K562 (cell line): Measurements from ENCODE around the gene SHANK1. TPM values are rescaled to one million over a fixed set of nuclear protein-coding genes. Genes with fewer than 3 reads are reported as not detected.
A peak's percentile ranks its signal among the peaks of the same experiment; 100 is the strongest.

Experiments used
- CHD7 ChIP-seq: fragments of 200-600 bp; sonication (generic); IDR thresholded peaks from one replicate; pipeline ENCODE4 v1.6.1; 2012; ENCODE audit warnings: mild to moderate bottlenecking, low read depth, low read length, inconsistent platforms
- DIDO1 ChIP-seq: fragments of 450-650 bp; IDR thresholded peaks from 2 replicates; pipeline ENCODE4 v1.6.1; 2016; ENCODE audit warnings: low read depth, missing biosample characterization, missing genetic modification characterization
- ETV6 ChIP-seq, 3 experiments: fragments of 150-350 bp in 1 of 3; sonication (generic) in 1 of 3; formaldehyde crosslinking in 1 of 3; IDR thresholded peaks; 2 replicates each; pipeline versions ENCODE4 v1.6.1 to v1.8.0; 2014 to 2022; ENCODE audit warnings: borderline replicate concordance in 2 of 3, low read depth in 2 of 3, antibody characterized with exemption in 1 of 3, low read length in 1 of 3, mild to moderate bottlenecking in 1 of 3, missing genetic modification reagents in 1 of 3
- NR1H2 ChIP-seq: sonication (generic); formaldehyde crosslinking; IDR thresholded peaks from 2 replicates; pipeline ENCODE4 v1.4.0; 2020; ENCODE audit warnings: mild to moderate bottlenecking, missing genetic modification reagents
- PHF8 ChIP-seq: fragments of 200-600 bp; sonication (generic); IDR thresholded peaks from 2 replicates; pipeline ENCODE4 v1.6.1; 2012; ENCODE audit warnings: mixed run types, mild to moderate bottlenecking, inconsistent platforms, low read length, moderate library complexity, borderline replicate concordance
- SLC30A9 ChIP-seq: fragments of 250-450 bp; sonication (Bioruptor Pico); IDR thresholded peaks from 2 replicates; pipeline ENCODE4 v1.8.0; 2022; ENCODE audit warnings: mild to moderate bottlenecking, moderate library complexity
- SMARCE1 ChIP-seq: fragments of 450-650 bp; IDR thresholded peaks from 2 replicates; pipeline ENCODE4 v1.7.1; 2016; ENCODE audit warnings: mild to moderate bottlenecking
- SRF ChIP-seq, 2 experiments: fragments of 250-450, 450-650 bp in 1 of 2; sonication (Bioruptor Pico) in 1 of 2; sonication (generic) in 1 of 2; formaldehyde crosslinking; IDR thresholded peaks; 2 replicates each; pipeline versions ENCODE4 v1.5.0 to v1.5.1; 2020 to 2022; ENCODE audit warnings: mild to moderate bottlenecking in 1 of 2, missing genetic modification reagents in 1 of 2
- ZBTB12 ChIP-seq: fragments of 250-450 bp; sonication (Bioruptor Pico); IDR thresholded peaks from 2 replicates; pipeline ENCODE4 v1.4.0; 2020
- ZNF282 ChIP-seq: sonication (generic); formaldehyde crosslinking; IDR thresholded peaks from 2 replicates; pipeline ENCODE4 v1.8.1; 2023; ENCODE audit warnings: missing genetic modification reagents
- ZNF584 ChIP-seq: fragments of 200-800 bp; sonication (Bioruptor generic); IDR thresholded peaks from 2 replicates; pipeline ENCODE4 v1.6.1; 2016; ENCODE audit warnings: low read depth, mild to moderate bottlenecking, missing genetic modification characterization, missing compliant biosample characterization
- ZNF699 ChIP-seq: fragments of 250-450 bp; sonication (Bioruptor Pico); IDR thresholded peaks from 2 replicates; pipeline ENCODE4 v1.8.0; 2021; ENCODE audit warnings: mild to moderate bottlenecking, moderate library complexity; ENCODE audit not compliant: insufficient replicate concordance
- polyA plus RNA-seq, 8 experiments: library from polyadenylated mRNA; depleted of rRNA in 4 of 8; stranded (reverse) in 5 of 8; unstranded in 3 of 8; fragments of >200 nt; fragmentation: Nextera tagmentation in 2 of 8; fragmentation: Illumina TruSeq in 1 of 8; extraction: Ambion mirVana in 2 of 8; extraction: Trizol in 1 of 8; gene quantifications; 2 replicates each; pipeline versions ENCODE4 v1.2.1 to v1.2.3, GENCODE V29; 2011 to 2014; ENCODE audit warnings: inconsistent platforms in 1 of 8, missing spikeins in 1 of 8
- total RNA-seq, 7 experiments: library from RNA; depleted of rRNA in 6 of 7; stranded (reverse); fragments of >200 nt in 6 of 7; fragmentation: Illumina TruSeq in 2 of 7; extraction: Trizol in 2 of 7; gene quantifications; 2 replicates each; pipeline versions ENCODE4 v1.2.1 to v1.2.3, GENCODE V29; 2011 to 2021; ENCODE audit warnings: low replicate concordance in 1 of 7

SHANK1 gene
- total and polyA plus RNA-seq, 9 of the 15 experiments (the other 6 are each of a cell fraction or from before 2014, with no cell fraction given): 0.33 to 1.3 (median 0.55) TPM; not detected in 2

DNA sequence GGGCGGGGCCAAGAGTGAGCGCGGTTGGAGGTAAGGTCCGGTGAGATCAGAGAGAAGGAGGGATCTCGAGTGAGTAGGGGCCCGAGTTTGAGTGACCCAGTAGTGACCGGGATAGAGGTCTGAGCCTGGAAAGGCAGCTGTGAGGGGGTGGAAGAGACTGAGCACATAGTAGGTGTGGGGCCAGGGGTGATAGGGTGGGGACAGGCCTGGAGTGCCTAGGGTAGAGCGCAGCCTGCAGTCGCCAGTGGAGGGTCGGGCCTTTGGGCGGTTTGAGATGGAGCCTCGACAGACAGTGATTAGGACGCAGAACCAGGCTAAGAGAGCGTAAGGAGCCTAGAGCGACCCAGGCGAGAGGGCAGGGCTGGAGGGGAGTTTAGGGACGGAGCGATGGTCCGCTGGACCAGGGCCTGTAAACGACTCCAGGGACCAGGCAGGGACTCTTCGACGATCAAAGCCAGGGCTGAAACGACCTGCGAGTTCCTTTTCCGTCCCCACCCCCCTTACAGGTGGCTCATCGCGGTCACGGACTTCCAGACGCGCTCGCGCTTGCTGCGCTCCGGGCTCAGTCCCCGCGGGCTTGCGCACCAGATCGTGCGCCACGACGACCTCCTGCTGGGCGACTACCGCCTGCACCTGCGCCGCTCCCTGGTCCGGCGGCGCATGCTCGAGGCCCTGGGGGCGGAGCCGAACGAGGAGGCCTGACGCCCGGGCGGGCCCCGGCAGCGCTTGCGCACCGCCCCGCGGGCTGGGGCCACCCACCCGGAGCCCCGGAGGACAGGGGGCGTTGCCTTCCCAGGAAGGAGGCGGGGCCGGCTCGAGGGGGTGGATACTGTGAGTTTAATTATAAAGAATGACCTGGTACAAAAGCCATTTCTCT lies 60.9 kb downstream of the SHANK1 start (continued):
- TF ChIP-seq CHD7 (no peak), ZNF699 (CRISPR knock-in tag) (no peak), SMARCE1 (peak; percentile 56; the same call in 1 of the 2 replicates), SLC30A9 (CRISPR knock-in tag) (no peak), ZNF584 (CRISPR knock-in tag) (no peak), DIDO1 (tag) (no peak), SRF (CRISPR knock-in tag; IDR thresholded peaks at IDR 0.05) (0 out of 4 replicates have a peak, but pooled peaks of 1 of the 2 experiments have one; percentile 37), PHF8 (peak; percentile 74), ZBTB12 (CRISPR knock-in tag) (no peak), NR1H2 (CRISPR knock-in tag) (peak; percentile 84; the same call in 1 of the 2 replicates), ZNF282 (CRISPR knock-in tag) (peak; percentile 74; the same call in 1 of the 2 replicates), ETV6 (IDR thresholded peaks at IDR 0.05; ENCODE audit: borderline replicate concordance in 1 of 2, low read depth in 2 of 2, low read length in 1 of 2) (no peak), ETV6 (CRISPR knock-in tag; IDR thresholded peaks at IDR 0.05; ENCODE audit: borderline replicate concordance) (peak; percentile 57; the same call in 1 of the 2 replicates)
